Measurements from ENCODE around the gene UBAC1. TPM values are rescaled to one million over a fixed set of nuclear protein-coding genes. Genes with fewer than 3 reads are reported as not detected.

The UBAC1 gene
- total RNA-seq, 2 donors from 2014 or later: 47.9 to 48.4 TPM

DNA sequence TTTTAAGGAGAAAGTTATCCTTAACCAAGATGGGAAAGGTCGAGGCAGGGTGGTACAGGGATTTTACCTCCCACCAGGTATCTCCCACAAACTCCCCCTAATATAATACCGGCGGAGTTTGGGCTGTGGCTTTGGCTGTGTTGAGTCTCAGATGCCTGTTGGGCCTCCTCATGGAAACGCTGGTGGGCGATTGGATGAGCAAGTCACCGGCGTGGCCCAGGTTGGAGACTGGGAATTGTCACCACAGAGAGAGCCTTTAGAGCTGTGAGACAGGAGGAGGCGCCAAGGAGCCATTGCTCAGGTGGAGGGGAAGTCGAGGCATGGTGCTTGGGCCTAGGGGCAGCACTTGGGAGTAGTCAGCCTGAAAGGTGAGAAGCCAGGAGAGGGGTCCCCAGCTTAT, 50.4 kb downstream of the UBAC1 start:
- peak overlapping the region; percentile 58 for H3K4me3 ChIP-seq (ENCODE audit: low read length)
- Mint-ChIP-seq H3K27me3 (ENCODE audit: insufficient read depth) (peaks cover 5% of the 10 kb centered on the region), H3K27ac (no peak overlapping the region), H3K4me3 (no peak overlapping the region), H3K4me1 (peaks cover 10% of the 10 kb centered on the region), H3K36me3 (ENCODE audit: low read depth) (peaks cover 73% of the 10 kb centered on the region), H3K9me3 (peaks cover 71% of the 10 kb centered on the region)
- H3K36me3 ChIP-seq (ENCODE audit: control insufficient read depth, insufficient read depth, low read length): peaks cover 66% of the 10 kb centered on the region
- peaks cover 73% of the 10 kb centered on the region for H3K9me3 ChIP-seq (ENCODE audit: control insufficient read depth, low read length)
- TF ChIP-seq CTCF (conservative IDR thresholded peaks at IDR 0.05): no peak
- no peak for DNase-seq
- no peak overlapping the region for H3K27ac ChIP-seq (ENCODE audit: low read depth, low read length)
- H3K4me1 ChIP-seq (ENCODE audit: control insufficient read depth, insufficient read depth, low read length): no peaks in the 10 kb centered on the region
- no peak overlapping the region for H3K9ac ChIP-seq (ENCODE audit: extremely low read depth, low read length, poor library complexity, severe bottlenecking)
- WGBS, 2 experiments (ENCODE audit: insufficient coverage in 1 of 2, insufficient read length in 1 of 2): 94 to 97% methylated on average over 7 to 9 of the region's 9 CpGs
- H3K27me3 ChIP-seq (ENCODE audit: control insufficient read depth, insufficient read depth, low read length, poor library complexity, severe bottlenecking): no peaks in the 10 kb centered on the region

DNA sequence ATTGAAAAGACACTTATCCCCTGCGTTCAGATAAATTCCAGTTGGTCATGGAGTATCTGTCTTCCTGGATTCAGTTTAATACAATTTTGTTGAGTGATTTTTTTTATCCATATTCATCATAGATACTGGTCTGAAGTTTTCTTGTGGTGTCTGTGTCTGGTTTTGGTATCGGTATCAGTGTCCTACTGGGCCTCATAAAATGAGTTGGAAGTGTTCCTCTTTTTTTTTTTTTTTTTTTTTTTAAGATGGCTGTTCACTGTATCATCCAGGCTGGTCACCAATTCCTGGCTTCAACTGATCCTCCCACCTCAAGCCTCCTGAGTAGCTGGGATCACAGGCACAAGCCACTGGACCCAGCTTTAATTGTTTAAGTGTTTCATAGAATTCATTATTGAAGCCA, 51.0 kb downstream of the UBAC1 start:
- no peak overlapping the region for H3K4me3 ChIP-seq (ENCODE audit: low read length)
- no peak for DNase-seq
- H3K27me3 Mint-ChIP-seq (ENCODE audit: insufficient read depth): peaks cover 5% of the 10 kb centered on the region
- no peak for TF ChIP-seq CTCF (conservative IDR thresholded peaks at IDR 0.05)
- H3K9me3 Mint-ChIP-seq: peaks cover 66% of the 10 kb centered on the region
- 100% methylated on average over 1 of the region's 2 CpGs for WGBS, 2 experiments (ENCODE audit: insufficient coverage in 1 of 2, insufficient read length in 1 of 2)
- no peaks in the 10 kb centered on the region for H3K27me3 ChIP-seq (ENCODE audit: control insufficient read depth, insufficient read depth, low read length, poor library complexity, severe bottlenecking)
- H3K9me3 ChIP-seq (ENCODE audit: control insufficient read depth, low read length): peaks cover 67% of the 10 kb centered on the region
- H3K36me3 Mint-ChIP-seq (ENCODE audit: low read depth): peaks cover 68% of the 10 kb centered on the region
- peaks cover 61% of the 10 kb centered on the region for H3K36me3 ChIP-seq (ENCODE audit: control insufficient read depth, insufficient read depth, low read length)
- no peak overlapping the region for H3K4me3 Mint-ChIP-seq
- peaks cover 15% of the 10 kb centered on the region for H3K4me1 Mint-ChIP-seq
- no peak overlapping the region for H3K27ac ChIP-seq (ENCODE audit: low read depth, low read length)
- H3K27ac Mint-ChIP-seq: no peak overlapping the region
- H3K9ac ChIP-seq (ENCODE audit: extremely low read depth, low read length, poor library complexity, severe bottlenecking): no peak overlapping the region
- no peaks in the 10 kb centered on the region for H3K4me1 ChIP-seq (ENCODE audit: control insufficient read depth, insufficient read depth, low read length)

GRCh38 chr9:135909371-135909770, 51.8 kb downstream of the UBAC1 start:
- TF ChIP-seq CTCF (conservative IDR thresholded peaks at IDR 0.05): no peak
- H3K27ac Mint-ChIP-seq: no peak overlapping the region
- no peaks in the 10 kb centered on the region for H3K27me3 ChIP-seq (ENCODE audit: control insufficient read depth, insufficient read depth, low read length, poor library complexity, severe bottlenecking)
- H3K4me3 Mint-ChIP-seq: peak overlapping the region; percentile 75
- H3K27me3 Mint-ChIP-seq (ENCODE audit: insufficient read depth): peaks cover 5% of the 10 kb centered on the region
- 86 to 97% methylated on average over 4 to 6 of the region's 6 CpGs for WGBS, 2 experiments (ENCODE audit: insufficient coverage in 1 of 2, insufficient read length in 1 of 2)
- H3K9ac ChIP-seq (ENCODE audit: extremely low read depth, low read length, poor library complexity, severe bottlenecking): no peak overlapping the region
- no peak for DNase-seq
- H3K9me3 ChIP-seq (ENCODE audit: control insufficient read depth, low read length): peaks cover 59% of the 10 kb centered on the region
- peaks cover 18% of the 10 kb centered on the region for H3K4me1 Mint-ChIP-seq
- H3K27ac ChIP-seq (ENCODE audit: low read depth, low read length): no peak overlapping the region
- peaks cover 63% of the 10 kb centered on the region for H3K36me3 Mint-ChIP-seq (ENCODE audit: low read depth)
- H3K4me1 ChIP-seq (ENCODE audit: control insufficient read depth, insufficient read depth, low read length): peaks cover 3% of the 10 kb centered on the region
- H3K36me3 ChIP-seq (ENCODE audit: control insufficient read depth, insufficient read depth, low read length): peaks cover 60% of the 10 kb centered on the region
- peaks cover 57% of the 10 kb centered on the region for H3K9me3 Mint-ChIP-seq
- H3K4me3 ChIP-seq (ENCODE audit: low read length): peak overlapping the region; percentile 75

Data from endodermal cell (in vitro differentiated cells).